ENCODE results near the gene LHPP. TPM values are rescaled to one million over a fixed set of nuclear protein-coding genes. Genes with fewer than 3 reads are reported as not detected.

Gene LHPP
- total RNA-seq, 1 donor from 2014 or later: 8.8 TPM

DNA sequence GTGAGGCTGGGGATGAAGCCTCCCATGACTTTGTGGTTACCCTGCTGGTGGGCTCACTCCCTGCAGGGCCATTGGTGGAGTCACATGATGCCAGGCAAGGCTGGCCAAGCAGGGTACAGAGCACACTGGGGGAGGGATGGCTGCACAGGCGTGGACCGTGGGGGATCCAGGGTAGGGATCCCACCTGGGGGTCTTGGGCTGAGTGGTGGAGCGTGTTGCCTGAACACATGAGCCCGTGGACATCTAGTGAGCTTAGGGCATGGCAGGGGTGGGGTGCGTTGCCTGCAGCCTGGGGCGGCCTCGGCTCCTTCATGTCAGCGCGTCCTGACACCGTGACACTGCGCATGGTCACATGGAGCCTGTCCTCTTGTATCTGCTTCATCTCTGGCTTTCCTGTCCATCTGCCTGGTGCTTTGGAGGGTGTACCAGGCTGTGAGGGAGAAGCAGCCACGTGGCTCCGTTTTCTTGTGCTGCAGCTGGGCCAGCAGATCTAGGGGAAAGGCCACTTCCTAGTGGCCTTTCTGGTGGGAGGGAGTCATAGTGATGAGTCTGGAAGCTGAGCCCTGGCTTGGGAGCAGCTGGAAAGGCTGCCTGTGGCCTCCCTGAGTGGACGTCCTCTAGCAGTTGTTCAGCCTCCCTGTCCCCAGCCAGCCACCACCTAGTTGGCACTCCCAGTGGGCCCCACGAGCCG, 96.2 kb downstream of the LHPP start:
- TF ChIP-seq, protein P1, sequence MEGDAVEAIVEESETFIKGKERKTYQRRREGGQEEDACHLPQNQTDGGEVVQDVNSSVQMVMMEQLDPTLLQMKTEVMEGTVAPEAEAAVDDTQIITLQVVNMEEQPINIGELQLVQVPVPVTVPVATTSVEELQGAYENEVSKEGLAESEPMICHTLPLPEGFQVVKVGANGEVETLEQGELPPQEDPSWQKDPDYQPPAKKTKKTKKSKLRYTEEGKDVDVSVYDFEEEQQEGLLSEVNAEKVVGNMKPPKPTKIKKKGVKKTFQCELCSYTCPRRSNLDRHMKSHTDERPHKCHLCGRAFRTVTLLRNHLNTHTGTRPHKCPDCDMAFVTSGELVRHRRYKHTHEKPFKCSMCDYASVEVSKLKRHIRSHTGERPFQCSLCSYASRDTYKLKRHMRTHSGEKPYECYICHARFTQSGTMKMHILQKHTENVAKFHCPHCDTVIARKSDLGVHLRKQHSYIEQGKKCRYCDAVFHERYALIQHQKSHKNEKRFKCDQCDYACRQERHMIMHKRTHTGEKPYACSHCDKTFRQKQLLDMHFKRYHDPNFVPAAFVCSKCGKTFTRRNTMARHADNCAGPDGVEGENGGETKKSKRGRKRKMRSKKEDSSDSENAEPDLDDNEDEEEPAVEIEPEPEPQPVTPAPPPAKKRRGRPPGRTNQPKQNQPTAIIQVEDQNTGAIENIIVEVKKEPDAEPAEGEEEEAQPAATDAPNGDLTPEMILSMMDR (conservative IDR thresholded peaks at IDR 0.05): no peak
- H3K4me3 Mint-ChIP-seq: no peak overlapping the region
- DNase-seq (ENCODE audit: low read depth, low spot score): no peak
- no peaks in the 10 kb centered on the region for H3K27me3 Mint-ChIP-seq (ENCODE audit: low read depth)
- no peaks in the 10 kb centered on the region for H3K36me3 Mint-ChIP-seq (ENCODE audit: low read depth)
- peaks cover 8% of the 10 kb centered on the region for H3K4me1 Mint-ChIP-seq
- no peaks in the 10 kb centered on the region for H3K9me3 Mint-ChIP-seq
- no peak overlapping the region for H3K27ac Mint-ChIP-seq (ENCODE audit: unreplicated experiment)

DNA sequence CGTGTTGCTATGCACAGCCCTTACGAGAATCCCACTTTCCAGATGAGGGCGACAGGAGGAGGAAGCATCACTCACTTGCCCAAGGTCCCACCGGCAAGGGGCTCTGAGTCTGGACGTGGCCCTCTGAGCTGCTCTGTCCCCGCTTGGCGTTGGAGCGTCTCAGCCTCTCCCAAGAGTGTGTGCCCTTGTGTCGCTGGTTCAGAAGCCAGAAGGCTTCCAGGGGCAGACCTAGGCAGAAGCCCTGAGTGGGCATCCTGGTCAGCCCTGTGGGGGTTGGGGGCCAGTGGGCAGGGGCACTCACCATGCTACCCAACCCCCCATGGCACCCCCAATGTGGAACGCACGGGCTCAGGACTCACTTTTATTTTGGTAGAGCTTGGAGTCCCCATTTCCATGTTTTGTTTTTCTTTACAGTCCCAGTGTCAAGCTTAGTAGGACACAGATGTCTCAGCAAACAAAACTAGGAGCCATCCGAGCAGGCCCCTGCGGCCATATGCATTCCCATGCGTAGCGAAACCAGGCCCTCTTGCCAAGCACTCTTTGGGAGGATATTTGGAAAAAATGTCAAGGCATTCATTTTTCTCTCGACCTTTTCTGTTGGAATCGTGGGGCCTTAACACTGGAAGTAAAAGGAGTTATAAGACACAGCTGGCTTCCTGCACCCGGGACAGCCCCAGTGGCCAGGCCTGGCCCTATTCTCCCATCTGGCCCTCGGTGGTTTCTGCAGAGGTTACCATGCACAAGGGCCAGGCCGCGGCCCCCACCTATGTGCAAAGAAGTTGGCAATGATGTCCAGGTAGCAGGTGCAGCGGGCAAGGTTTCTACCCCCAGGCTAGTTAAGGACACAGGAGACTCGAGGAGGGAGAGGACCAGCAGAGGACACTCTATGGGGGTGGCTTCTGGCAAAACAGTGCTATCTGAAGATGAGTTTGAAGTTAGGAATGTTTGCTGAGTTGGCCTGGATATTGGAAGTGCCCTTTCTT, 97.0 kb downstream of the LHPP start:
- Mint-ChIP-seq H3K4me1 (peaks cover 13% of the 10 kb centered on the region), H3K4me3 (no peak overlapping the region), H3K27me3 (ENCODE audit: low read depth) (no peaks in the 10 kb centered on the region), H3K27ac (ENCODE audit: unreplicated experiment) (no peak overlapping the region), H3K36me3 (ENCODE audit: low read depth) (no peaks in the 10 kb centered on the region), H3K9me3 (no peaks in the 10 kb centered on the region)
- TF ChIP-seq, protein P1 (conservative IDR thresholded peaks at IDR 0.05): no peak
- DNase-seq (ENCODE audit: low read depth, low spot score): no peak

DNA sequence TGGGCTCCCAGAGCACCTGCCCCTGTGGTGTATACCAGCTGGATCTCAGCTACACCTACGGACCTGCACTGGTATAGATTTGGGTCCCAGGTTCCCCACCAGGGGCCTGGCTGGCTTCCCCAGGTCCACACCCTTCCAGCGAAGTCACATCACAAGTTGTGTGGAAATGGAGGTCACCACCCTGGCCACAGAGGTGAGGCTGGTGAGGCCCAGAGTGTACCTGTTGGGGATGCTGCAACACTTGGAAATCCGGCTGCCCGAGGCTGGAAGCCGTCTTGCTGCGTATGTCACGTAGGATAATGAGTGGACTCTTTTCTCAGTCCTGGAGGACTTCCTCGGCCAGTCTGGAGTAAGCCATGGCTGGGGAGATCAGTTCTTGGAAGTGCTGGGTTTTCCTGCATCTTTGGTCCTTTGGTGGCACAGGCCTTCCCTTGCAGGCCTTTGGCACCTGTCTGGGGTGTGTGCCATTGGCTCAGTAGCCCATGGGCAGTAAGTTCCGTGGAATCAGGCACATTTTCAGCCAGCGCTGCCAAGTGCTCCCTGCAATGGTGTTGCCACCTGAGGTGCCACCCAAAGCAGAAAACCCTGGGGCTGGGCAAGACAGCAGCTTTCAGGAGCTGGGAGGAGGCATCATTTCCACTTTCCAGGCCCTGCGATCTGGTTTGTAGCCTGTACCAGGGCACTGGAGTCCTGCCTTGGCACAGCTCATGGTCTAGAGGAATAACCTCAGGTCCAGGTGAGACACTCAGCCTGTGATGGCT, 97.9 kb downstream of the LHPP start:
- Mint-ChIP-seq H3K27ac (ENCODE audit: unreplicated experiment) (no peak overlapping the region), H3K4me3 (no peak overlapping the region), H3K27me3 (ENCODE audit: low read depth) (no peaks in the 10 kb centered on the region), H3K4me1 (peaks cover 17% of the 10 kb centered on the region), H3K36me3 (ENCODE audit: low read depth) (no peaks in the 10 kb centered on the region), H3K9me3 (no peaks in the 10 kb centered on the region)
- TF ChIP-seq, protein P1 (conservative IDR thresholded peaks at IDR 0.05): no peak
- no peak for DNase-seq (ENCODE audit: low read depth, low spot score)

DNA sequence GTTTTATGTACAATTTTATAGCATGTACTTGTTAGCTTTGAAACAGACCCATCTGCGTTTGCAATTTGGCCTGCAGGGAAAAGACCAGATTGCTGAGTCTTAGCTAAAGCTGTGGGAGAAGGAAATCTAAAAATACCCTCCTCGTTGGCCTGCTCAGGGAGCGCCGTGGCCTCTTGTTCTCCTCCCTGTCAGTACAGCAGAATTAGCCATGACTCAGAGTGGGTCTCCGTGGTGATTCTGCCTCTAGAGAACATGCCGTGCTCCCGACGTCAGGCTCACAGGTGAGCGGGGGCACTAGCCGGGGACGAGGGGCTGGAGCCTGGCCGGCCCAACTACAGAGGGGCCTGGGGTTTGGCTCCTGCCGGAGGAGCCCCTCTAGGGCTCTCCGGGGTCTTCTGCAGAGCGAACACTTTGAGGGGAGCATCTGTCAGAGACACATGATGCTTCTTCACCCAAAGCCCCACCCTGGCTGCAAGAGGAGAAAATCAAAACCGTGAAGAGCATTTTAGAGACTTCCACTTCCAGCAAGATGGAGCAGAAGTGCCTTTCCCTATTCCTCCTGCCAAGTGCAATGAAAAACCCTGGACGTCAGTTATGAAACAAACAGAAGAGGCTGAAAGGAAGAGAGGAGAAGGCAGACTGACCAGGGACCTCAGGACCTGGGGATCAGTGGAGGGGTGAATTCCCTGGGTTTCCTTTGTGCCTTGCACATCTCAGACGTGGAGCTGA, 98.9 kb downstream of the LHPP start:
- Mint-ChIP-seq H3K4me1 (peaks cover 27% of the 10 kb centered on the region), H3K4me3 (no peak overlapping the region)

More for the DNA sequence above, 98.9 kb downstream of the LHPP start:
- no peaks in the 10 kb centered on the region for H3K9me3 Mint-ChIP-seq
- no peak overlapping the region for H3K27ac Mint-ChIP-seq (ENCODE audit: unreplicated experiment)
- H3K27me3 Mint-ChIP-seq (ENCODE audit: low read depth): no peaks in the 10 kb centered on the region
- no peak for DNase-seq (ENCODE audit: low read depth, low spot score)
- H3K36me3 Mint-ChIP-seq (ENCODE audit: low read depth): no peaks in the 10 kb centered on the region
- TF ChIP-seq, protein P1 (conservative IDR thresholded peaks at IDR 0.05): no peak

All from neural crest cell (in vitro differentiated cells).